Mesendoderm (in vitro differentiated cells): ENCODE data around the gene SGK1.

Experiments
- DNase-seq: peaks from one replicate; pipeline ENCODE4 v3.0.0; 2013
- H2AK5ac ChIP-seq: 2 replicates; pipeline ENCODE4 v1.6.1; 2013; ENCODE audit warnings: low read length, inconsistent platforms
- H2BK120ac ChIP-seq: 2 replicates; pipeline ENCODE4 v1.6.1; 2013; ENCODE audit warnings: low read depth, mild to moderate bottlenecking, low read length, moderate library complexity, mixed read lengths
- H2BK15ac ChIP-seq: replicated peaks from 2 replicates; pipeline ENCODE4 v1.6.1; 2013; ENCODE audit warnings: low read depth, mild to moderate bottlenecking, moderate library complexity
- H2BK5ac ChIP-seq: 2 replicates; pipeline ENCODE4 v1.6.1; 2013; ENCODE audit warnings: low read length, inconsistent platforms
- H3K18ac ChIP-seq: 2 replicates; pipeline ENCODE4 v1.6.1; 2013; ENCODE audit warnings: mild to moderate bottlenecking, low read length, mixed read lengths
- H3K23ac ChIP-seq: one replicate; pipeline ENCODE4 v1.6.1; 2013; ENCODE audit warnings: low read length
- H3K27ac ChIP-seq: 2 replicates; pipeline ENCODE4 v1.5.1; 2013; ENCODE audit warnings: low read depth, mild to moderate bottlenecking, inconsistent platforms, low read length, moderate library complexity
- H3K27me3 ChIP-seq: 2 replicates; pipeline ENCODE4 v1.6.1; 2013; ENCODE audit warnings: low read length, control low read depth, mild to moderate bottlenecking, inconsistent platforms; ENCODE audit not compliant: insufficient read depth, poor library complexity
- H3K36me3 ChIP-seq: 2 replicates; pipeline ENCODE4 v1.6.1; 2013; ENCODE audit warnings: low read length, inconsistent platforms; ENCODE audit not compliant: control insufficient read depth, insufficient read depth
- H3K4ac ChIP-seq: one replicate; pipeline ENCODE4 v1.6.1; 2013; ENCODE audit warnings: low read depth, mild to moderate bottlenecking, low read length, moderate library complexity
- H3K4me1 ChIP-seq: 2 replicates; pipeline ENCODE4 v1.6.1; 2013; ENCODE audit warnings: low read depth, low read length, inconsistent platforms; ENCODE audit not compliant: control insufficient read depth
- H3K4me2 ChIP-seq: 2 replicates; pipeline ENCODE4 v1.6.1; 2013; ENCODE audit warnings: low read length
- H3K4me3 ChIP-seq: 2 replicates; pipeline ENCODE4 v1.5.1; 2013; ENCODE audit warnings: mild to moderate bottlenecking, low read length
- H3K56ac ChIP-seq: one replicate; pipeline ENCODE4 v1.6.1; 2013; ENCODE audit warnings: low read length
- H3K79me1 ChIP-seq: 2 replicates; pipeline ENCODE4 v1.6.1; 2013; ENCODE audit warnings: low read length, inconsistent platforms
- H3K79me2 ChIP-seq: 2 replicates; pipeline ENCODE4 v1.6.1; 2013; ENCODE audit warnings: mild to moderate bottlenecking, low read length; ENCODE audit not compliant: control insufficient read depth, insufficient read depth
- H3K9ac ChIP-seq: 2 replicates; pipeline ENCODE4 v1.6.1; 2013; ENCODE audit warnings: low read length, inconsistent platforms
- H4K5ac ChIP-seq: one replicate; pipeline ENCODE4 v1.6.1; 2013; ENCODE audit warnings: low read length
- H4K8ac ChIP-seq: one replicate; pipeline ENCODE4 v1.6.1; 2013; ENCODE audit warnings: low read depth, mild to moderate bottlenecking, control low read depth, low read length, moderate library complexity
- WGBS: extraction: QIAGEN DNeasy Blood & Tissue Kit; methylation state at CpG from one replicate; pipeline ENCODE4 v1.1.7; 2013; ENCODE audit warnings: low lambda C conversion rate, missing lambda C conversion rate; ENCODE audit not compliant: insufficient coverage; ENCODE audit errors: extremely low coverage; 5-methylcytosine and 5-hydroxymethylcytosine counted together

Gene SGK1

DNA sequence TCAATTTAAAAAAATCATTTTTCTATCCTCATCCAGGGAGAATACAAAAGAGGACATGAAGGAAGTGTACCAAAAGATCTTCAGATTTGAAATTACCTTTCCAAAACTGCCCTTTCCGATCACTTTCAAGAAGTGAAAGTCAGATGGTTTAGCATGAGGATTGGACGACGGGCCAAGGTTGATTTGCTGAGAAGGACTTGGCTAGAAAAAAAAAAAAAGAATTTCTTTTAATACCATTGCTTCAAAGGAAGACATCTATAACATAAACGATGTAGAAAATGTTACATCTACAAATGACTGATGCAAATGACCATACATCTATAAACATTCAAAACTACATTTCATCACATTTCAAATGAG lies 144.6 kb downstream of the SGK1 start:
- no peaks in the 10 kb centered on the region for H3K27me3 ChIP-seq
- H4K5ac ChIP-seq, result no peak overlapping the region
- H2BK120ac ChIP-seq, result no peak overlapping the region
- no peak overlapping the region for H3K27ac ChIP-seq
- H3K4me3 ChIP-seq, result no peak overlapping the region
- no peaks in the 10 kb centered on the region for H3K36me3 ChIP-seq
- DNase-seq, result no peak
- H3K4me2 ChIP-seq, result no peak overlapping the region
- H2BK5ac ChIP-seq, result no peak overlapping the region
- H3K4me1 ChIP-seq, result no peaks in the 10 kb centered on the region
- H3K4ac ChIP-seq, result no peak overlapping the region
- no peaks in the 10 kb centered on the region for H3K79me2 ChIP-seq
- H4K8ac ChIP-seq, result no peak overlapping the region
- no peak overlapping the region for H3K9ac ChIP-seq
- no peak overlapping the region for H3K56ac ChIP-seq
- H3K18ac ChIP-seq, result no peak overlapping the region
- H3K23ac ChIP-seq, result no peak overlapping the region
- H3K79me1 ChIP-seq, result no peaks in the 10 kb centered on the region
- 100% methylated on average over 1 of the region's 4 CpGs for WGBS
- no peak overlapping the region for H2BK15ac ChIP-seq
- no peak overlapping the region for H2AK5ac ChIP-seq

DNA sequence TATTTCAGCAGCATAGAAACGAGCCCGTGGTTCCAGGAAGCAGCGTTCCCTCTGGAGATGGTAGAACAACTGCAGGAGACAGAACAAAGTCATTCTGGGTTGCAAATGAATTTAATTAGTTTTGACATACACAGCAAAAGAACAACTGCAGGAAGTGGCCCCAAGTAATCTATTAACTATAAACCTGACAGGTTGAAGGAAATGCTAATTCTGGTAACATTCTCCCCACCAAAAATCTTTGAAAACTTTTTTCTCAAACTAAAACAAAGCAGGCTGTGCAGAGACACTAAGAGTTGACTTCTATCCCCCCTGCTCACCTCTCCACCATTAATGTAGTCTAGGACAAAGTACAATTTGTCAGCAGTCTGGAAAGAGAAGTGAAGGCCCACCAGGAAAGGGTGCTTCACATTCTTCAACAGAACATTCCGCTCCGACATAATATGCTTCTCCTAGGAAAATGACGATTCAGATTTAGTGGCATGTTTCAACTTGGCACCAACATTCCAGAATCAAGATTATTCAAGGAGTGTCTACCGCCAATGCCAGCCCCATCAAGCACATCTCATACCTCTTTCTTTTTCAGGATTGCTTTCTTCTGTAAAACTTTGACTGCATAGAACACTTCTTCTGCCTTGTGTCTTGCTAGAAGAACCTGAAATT lies 145.1 kb downstream of the SGK1 start:
- no peak for DNase-seq
- WGBS, result no CpG with 5 or more reads among the region's 7 CpGs
- Histone ChIP-seq H3K79me2 (no peaks in the 10 kb centered on the region), H3K27me3 (no peaks in the 10 kb centered on the region), H4K8ac (no peak overlapping the region), H3K4me2 (no peak overlapping the region), H2BK120ac (no peak overlapping the region), H3K4me1 (no peaks in the 10 kb centered on the region), H3K4me3 (no peak overlapping the region), H3K36me3 (no peaks in the 10 kb centered on the region), H3K23ac (no peak overlapping the region), H3K79me1 (no peaks in the 10 kb centered on the region), H3K18ac (no peak overlapping the region), H2AK5ac (no peak overlapping the region), H3K9ac (no peak overlapping the region), H2BK15ac (no peak overlapping the region), H3K56ac (no peak overlapping the region), H2BK5ac (no peak overlapping the region), H3K27ac (no peak overlapping the region), H4K5ac (no peak overlapping the region), H3K4ac (no peak overlapping the region)

DNA sequence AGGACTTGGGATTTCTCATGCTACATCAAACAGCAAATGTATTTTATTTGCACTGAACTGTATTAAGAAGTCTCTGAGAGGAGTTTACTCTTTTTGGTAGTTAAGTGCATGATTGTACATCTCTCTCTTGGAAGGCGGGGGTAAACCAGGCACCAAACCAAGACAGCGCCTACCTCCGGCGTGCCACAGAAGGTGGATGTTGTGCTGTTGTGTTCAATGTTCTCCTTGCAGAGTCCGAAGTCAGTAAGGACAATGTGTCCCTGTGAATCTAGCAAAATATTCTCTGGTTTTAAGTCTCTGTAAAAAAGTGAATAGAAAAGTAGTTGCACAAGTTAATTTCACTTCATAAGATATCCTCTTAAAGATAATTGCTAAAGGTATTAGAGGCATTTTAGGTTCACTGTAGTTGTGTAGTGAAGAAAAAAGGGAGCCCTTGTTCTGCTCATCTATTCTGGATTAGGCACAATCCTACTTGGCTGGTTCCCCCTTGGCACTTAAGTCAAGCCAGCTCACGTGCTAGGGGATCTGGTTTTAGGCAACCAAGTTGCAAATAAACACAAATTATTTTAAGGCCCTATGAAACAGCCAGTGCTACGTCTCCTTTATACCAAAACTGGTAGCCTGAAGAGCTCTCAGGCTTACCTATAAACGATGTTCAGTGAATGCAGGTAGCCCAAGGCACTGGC lies 145.7 kb downstream of the SGK1 start:
- Histone ChIP-seq H2AK5ac (no peak overlapping the region), H3K4me3 (no peak overlapping the region), H3K27me3 (no peaks in the 10 kb centered on the region), H3K4me2 (no peak overlapping the region), H3K79me1 (no peaks in the 10 kb centered on the region), H3K4ac (no peak overlapping the region), H3K9ac (no peak overlapping the region), H3K23ac (no peak overlapping the region), H4K8ac (no peak overlapping the region), H4K5ac (no peak overlapping the region), H2BK5ac (no peak overlapping the region), H2BK120ac (no peak overlapping the region), H3K27ac (no peak overlapping the region), H3K4me1 (no peaks in the 10 kb centered on the region), H3K56ac (no peak overlapping the region), H2BK15ac (no peak overlapping the region), H3K79me2 (no peaks in the 10 kb centered on the region), H3K18ac (no peak overlapping the region), H3K36me3 (no peaks in the 10 kb centered on the region)
- no CpG with 5 or more reads among the region's 8 CpGs for WGBS
- no peak for DNase-seq

DNA sequence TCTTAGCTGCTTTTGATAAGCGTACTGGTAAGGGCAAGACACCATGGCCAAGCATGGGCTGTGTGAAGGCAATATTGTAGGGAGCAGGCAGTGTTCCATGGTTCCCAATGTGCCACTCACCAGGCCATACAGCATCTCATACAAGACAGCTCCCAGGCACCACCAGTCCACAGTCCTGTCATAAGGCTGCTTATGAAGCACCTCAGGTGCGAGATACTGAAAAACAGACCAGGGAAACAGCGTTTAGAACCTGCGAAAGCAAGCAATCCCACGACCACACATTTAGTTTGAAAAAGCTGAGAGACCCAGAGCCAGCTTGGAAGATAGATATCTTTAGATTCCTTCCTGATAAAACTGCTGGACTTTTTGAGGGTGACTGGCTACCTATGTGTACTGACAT lies 146.4 kb downstream of the SGK1 start:
- H4K5ac ChIP-seq, result no peak overlapping the region
- no peaks in the 10 kb centered on the region for H3K4me1 ChIP-seq
- no peak overlapping the region for H3K23ac ChIP-seq
- no peak overlapping the region for H3K4me3 ChIP-seq
- no peaks in the 10 kb centered on the region for H3K27me3 ChIP-seq
- H3K36me3 ChIP-seq, result no peaks in the 10 kb centered on the region
- H3K4me2 ChIP-seq, result no peak overlapping the region
- H2BK15ac ChIP-seq, result no peak overlapping the region
- H2BK120ac ChIP-seq, result no peak overlapping the region
- no peak overlapping the region for H3K27ac ChIP-seq
- H2AK5ac ChIP-seq, result no peak overlapping the region
- H4K8ac ChIP-seq, result no peak overlapping the region
- H3K4ac ChIP-seq, result no peak overlapping the region
- no peak overlapping the region for H3K56ac ChIP-seq
- H3K18ac ChIP-seq, result no peak overlapping the region
- H3K79me1 ChIP-seq, result no peaks in the 10 kb centered on the region
- H2BK5ac ChIP-seq, result no peak overlapping the region
- H3K9ac ChIP-seq, result no peak overlapping the region
- WGBS, result no CpG with 5 or more reads among the region's 5 CpGs
- H3K79me2 ChIP-seq, result no peaks in the 10 kb centered on the region
- DNase-seq, result no peak

DNA sequence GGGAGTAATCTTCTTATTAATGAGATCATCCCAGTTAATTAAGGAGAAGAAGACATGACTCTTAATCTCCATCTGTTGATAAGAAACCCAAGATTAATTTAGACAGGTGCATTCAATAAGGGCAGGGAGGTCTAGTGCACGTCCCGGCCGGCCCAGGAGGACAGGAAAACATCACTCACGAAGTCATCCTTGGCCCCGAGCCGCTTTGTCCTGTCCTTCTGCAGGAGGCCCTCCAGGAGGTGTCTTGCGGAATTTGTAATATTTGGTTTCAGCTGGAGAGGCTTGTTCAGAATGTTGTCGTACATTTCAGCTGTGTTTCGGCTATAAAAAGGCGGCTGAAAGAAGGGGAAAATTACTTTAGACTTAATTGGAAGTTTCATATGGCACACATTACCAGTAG lies 147.1 kb downstream of the SGK1 start:
- Histone ChIP-seq H3K36me3 (no peaks in the 10 kb centered on the region), H3K23ac (no peak overlapping the region), H4K8ac (no peak overlapping the region), H3K56ac (no peak overlapping the region), H3K4me2 (no peak overlapping the region), H3K18ac (no peak overlapping the region), H2AK5ac (no peak overlapping the region), H3K79me1 (no peaks in the 10 kb centered on the region), H3K27me3 (no peaks in the 10 kb centered on the region), H2BK15ac (no peak overlapping the region), H2BK5ac (no peak overlapping the region), H3K79me2 (no peaks in the 10 kb centered on the region), H3K4me3 (no peak overlapping the region), H3K9ac (no peak overlapping the region), H3K4me1 (no peaks in the 10 kb centered on the region), H3K4ac (no peak overlapping the region), H3K27ac (no peak overlapping the region), H2BK120ac (no peak overlapping the region), H4K5ac (no peak overlapping the region)
- no CpG with 5 or more reads among the region's 10 CpGs for WGBS
- no peak for DNase-seq
